GM19328 (cell line): ENCODE measurements around the gene CLTB.
A peak's percentile ranks its signal among the peaks of the same experiment; 100 is the strongest.
"Not testable (repeated sequence)": the region's sequence is repeated elsewhere in the genome, so short reads cannot be mapped to it uniquely, and the experiment has no call there.

Source experiments
- ATAC-seq: cut with Tn5 transposase; IDR thresholded peaks from one replicate; pipeline ENCODE4 v1.9.1; 2021; ENCODE audit warnings: mild to moderate bottlenecking, moderate library complexity; ENCODE audit not compliant: unreplicated experiment

The CLTB gene, protein sequence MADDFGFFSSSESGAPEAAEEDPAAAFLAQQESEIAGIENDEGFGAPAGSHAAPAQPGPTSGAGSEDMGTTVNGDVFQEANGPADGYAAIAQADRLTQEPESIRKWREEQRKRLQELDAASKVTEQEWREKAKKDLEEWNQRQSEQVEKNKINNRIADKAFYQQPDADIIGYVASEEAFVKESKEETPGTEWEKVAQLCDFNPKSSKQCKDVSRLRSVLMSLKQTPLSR

DNA sequence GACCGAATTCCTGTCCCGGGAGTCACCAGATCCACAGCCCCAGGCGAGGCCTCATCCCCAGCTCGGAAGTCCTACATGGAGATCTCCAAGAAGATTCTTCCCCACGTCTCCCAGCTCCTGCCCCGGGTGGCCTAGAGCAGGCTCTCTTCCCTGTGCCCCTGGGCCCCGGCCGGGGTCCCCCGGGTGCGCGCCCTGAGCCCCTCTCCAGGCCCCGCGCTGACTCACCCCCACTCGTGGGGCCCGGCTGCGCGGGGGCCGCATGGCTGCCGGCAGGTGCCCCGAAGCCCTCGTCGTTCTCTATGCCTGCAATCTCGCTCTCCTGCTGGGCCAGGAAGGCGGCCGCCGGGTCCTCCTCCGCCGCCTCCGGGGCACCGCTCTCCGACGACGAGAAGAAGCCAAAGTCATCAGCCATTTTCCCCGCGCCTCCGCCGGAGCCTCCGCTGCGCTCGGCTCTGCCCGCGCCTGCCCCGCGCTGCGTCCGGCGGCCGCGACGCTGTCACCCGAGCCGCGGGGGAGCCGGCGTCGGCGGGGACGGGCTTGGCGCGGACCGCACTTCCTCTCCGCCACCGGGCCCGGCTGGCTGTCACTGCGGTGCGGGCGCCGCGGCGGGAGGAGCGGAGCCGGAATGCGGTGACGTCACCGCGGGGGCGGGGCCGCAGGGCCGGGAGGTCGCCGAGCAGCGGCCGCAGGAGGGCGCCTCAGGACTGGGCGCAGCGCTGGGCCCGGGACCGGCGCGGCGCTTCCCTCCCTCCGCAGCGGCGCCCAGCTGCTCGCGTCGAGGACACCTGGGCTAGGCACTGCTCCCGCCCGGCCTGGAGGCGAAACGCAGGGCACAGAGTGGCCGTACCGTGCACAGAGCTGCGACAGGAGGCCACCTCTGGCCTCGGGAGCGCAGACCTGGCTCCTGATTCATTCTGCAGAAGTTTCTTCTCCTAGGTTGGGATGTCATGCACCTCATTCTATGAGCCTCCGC lies at the start of gene CLTB:
TSS of gene CLTB (minus strand) at position 588 of the 973 bp plus-strand sequence. CDS start at position 412, 176 bp downstream.
- ATAC-seq: peak; percentile 94

DNA sequence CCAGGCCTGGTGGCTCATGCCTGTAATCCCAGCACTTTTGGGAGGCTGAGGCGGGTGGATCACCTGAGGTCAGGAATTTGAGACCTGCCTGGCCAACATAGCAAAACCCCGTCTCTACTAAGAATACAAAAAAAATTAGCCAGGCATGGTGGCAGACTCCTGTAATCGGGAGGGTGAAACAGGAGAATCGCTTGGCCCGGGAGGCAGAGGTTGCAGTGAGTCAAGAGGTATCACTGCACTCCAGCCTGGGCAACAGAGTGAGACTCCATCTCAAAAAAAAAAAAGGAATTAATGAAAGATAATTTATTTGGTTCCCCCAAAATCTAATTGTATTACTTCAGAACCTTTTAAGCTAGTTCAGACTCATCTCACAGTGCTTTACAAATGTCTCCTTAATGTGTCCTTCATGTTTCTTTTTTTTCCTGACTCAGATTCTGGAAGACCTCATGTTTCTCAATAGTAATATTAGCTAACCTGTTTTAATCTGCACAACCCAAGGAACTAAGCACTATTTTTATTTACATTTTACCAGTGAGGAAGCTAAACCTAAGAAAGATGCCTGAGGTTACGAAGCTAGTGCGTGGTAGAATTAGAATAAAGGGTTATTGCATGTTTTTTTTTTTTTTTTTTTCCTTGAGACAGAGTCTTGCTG lies 46.9 kb upstream of the CLTB start:
- ATAC-seq: no peak

DNA sequence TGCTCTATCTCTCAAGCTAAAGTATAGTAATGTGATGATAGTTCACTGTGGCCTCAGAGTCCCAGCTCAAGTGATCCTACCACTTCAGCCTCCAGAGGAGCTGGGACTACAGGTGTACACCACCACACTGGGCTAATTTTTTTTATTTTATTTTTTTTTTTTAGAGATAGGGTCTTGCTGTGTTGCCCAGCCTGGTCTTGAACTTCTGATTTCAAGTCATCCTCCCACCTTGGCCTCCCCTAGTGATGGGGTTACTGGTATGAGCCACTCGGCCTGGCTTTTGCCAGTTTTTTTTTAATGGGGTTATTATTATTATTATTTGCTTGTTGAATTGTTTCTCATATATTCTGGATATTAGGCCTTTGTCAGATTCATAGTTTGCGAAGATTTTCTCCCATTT lies 45.0 kb upstream of the CLTB start:
- no peak for ATAC-seq

DNA sequence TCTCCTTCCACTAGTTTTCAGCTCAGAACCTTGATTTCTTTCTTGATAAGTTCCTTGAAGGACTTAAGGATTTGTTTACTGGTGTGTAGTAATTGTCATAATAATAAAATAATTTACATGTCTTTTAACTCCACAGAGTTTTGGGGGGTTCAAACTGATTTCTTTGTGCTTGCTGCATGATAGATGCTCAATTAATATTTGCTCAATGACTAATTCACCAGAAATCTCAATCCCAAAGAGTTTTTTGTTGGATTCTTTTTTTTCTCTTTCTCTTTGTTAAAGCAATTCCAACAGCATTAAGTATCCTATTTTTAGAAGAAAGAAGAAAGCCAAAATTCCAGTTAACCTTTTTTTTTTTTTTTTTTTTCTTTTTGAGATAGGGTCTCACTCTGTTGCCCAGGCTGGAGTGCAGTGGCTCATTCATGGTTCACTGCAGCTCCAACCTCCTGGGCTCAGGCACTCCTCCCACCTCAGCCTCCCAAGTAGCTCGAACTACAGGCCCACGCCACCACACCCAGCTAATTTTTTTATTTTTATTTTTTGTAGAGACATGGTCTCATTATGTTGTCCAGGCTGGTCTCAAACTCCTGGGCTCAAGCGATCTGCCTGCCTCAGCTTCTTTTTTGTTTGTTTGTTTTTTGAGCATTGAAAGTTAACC lies 42.7 kb upstream of the CLTB start:
- ATAC-seq: no peak

DNA sequence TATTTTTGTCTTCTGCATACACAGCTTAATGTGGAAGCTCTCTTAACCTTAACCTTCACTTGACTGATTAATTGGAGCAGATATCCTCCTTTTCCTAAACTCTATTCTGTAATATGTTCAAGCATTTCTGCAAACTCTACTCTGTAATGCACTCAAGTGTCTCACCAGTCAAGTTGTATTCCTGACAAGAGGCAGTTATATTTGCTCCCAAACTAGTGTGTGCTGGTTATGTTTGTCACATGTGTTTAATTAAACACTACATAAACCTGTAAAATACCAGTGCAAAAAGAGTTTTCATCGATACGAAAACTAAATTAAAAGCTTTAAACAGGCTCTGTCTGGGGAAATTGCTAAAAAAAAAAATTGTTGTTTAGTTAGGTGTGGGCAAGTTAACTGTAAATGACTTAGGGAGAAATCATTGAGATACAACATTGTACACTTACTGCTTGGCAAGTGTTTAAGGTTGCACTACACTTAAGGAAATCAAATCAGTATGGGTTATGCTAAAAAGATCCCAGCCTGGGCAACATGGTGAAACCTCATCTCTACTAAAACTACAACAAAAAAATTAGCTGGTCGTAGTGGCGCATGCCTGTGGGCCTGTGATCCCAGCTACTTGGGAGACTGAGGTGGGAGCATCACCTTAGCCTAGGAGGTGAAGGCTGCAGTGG lies 38.5 kb upstream of the CLTB start:
- no peak for ATAC-seq

DNA sequence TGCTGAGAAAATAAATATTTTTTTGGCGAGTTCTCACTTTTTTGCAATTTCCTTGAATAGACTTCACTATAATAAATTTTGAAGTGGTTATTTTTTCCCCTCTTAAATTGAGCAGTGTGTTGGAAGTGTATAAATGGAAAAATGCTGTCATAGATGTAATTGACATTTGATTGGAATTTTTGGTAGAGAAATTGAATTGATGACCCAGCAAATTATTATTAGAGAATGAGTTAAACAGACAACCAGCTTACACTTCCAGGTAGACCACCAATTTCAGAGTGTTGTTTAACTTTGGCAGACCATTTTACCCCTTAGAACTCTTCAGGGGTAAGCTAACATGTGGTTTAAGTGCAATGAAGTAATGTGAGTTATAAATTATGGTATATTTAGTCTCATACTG lies 33.7 kb upstream of the CLTB start:
- ATAC-seq: no peak

DNA sequence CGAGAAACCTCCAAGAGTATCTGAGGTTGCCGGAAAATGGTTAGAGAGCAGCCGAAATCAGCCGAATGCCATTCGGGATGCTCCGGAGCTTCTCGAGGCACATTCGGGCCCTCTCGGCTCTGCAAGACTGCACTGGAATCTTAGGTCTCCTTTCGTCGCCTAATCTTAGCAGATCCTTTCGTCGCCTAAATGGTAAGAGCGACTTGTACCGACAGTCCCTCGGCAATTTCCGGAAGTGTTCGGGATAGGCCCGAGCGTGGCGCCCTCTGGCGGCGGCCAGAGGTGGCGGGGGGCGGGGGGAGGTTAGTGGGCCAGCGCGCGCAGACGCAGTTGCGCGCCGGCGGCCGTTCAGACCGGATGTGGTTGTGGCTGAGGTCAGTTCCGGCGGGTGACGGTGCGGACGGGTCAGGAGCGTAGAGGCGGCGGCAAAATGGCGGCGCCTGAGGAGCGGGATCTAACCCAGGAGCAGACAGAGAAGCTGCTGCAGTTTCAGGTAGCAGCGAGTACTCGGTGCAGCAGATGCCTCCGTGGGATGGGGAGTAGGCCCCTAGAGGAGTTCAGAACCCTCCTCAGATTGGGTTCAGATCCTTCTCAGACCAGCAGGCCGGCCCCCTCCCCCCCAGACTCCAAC lies 31.8 kb upstream of the CLTB start, which contains the start of gene FAF2:
TSS of gene FAF2 (plus strand) at position 408 of the 631 bp plus-strand sequence. CDS start at position 431, 23 bp downstream.
- ATAC-seq: peak; percentile 94

DNA sequence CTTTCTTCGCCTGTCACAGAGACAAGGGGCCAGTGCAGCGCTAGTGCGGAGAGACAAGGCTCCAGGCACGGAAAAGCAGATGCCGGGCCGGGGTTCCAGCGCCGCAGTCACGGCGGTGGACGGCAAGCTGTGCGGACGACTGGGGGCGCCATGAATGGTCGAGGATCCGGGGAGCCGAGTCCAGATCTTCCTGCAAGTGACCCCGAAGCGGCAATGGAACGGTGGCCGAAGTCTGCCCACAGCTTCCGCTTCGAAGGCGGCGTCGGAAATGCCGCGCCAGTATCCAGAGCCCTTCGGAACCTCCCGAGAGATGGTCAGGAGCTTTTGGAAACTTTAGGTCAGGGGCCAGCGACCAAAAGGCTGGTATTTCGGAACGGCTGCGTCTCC lies 31.2 kb upstream of the CLTB start:
- ATAC-seq: peak; percentile 17

DNA sequence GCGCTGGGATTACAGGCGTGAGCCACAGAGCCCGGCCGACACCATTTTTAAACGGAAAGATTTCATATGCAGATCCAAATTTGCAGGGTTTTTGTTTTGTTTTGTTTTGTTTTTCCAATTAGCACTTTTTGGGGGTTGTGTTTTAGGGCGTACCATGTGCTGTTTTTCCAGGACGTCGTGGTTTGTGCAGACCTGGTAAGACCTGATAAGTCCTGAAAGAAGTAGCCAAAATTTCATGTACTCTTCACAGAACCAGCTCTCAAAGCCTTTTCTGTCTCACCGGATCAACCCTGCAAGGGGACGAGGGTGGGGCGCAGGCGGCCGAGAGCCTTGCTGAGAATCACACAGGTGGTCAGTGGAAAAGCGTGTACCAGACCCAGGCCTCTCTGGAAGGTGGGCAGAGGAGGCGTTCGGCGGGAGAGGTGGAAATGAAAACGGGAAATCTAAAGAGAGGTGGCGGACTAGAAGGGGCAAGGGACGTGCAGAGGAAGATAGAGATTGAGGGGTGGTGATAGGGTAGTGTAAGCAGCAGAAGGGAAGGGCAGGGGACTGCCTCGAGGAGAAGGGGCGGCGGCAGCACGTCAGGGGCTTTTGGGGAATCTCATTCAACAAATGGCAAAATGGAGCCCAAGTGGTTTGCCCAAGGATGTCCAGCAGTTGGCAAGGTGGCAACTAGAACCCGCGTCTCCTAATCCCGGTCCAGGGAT lies 30.7 kb upstream of the CLTB start:
- ATAC-seq: no peak

DNA sequence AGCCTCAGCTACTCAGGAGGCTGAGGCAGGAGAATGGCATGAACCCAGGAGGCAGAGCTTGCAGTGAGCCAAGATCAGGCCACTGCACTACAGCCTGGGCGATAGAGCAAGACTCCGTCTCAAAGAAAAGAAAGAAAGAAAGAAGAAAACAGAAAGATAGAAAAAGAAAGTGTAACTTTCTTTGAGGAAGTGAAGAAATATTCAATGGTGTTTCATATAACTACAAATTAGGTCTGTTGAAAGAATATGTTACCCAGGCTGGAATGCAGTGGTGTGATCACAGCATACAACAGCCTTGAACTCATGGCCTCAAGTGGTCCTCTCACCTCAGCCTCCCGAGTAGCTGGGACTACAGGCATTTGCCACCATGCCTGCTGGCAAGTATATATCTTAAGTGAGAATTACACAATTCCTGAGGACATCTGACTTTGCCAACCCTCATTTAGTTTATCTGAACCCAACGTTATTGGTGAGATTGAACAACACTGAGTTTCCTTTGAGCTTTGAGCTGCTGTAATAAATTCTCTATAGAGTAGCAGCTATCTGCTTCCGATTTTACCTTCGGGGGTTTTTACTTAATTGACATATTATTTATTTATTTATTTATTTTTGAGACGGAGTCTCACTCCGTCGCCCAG lies 29.8 kb upstream of the CLTB start:
- ATAC-seq: no peak

DNA sequence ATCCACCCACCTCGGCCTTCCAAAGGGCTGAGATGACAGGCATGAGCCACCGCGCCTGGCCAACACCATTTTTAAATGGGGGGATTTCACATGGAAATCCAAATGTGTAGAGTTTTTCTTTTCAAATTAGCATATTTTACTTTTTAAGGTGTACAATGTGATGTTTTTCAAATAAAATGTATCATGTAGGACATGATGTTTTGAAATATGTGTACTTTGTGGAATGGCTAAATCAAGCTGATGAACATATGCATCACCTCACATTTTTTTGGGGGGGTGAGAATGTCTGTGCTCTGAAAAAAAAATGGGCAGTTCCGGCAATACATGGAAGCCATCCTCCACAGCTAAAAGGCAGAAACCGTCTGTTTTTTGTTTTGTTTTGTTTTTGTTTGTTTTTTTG lies 28.4 kb upstream of the CLTB start:
- ATAC-seq: no peak

DNA sequence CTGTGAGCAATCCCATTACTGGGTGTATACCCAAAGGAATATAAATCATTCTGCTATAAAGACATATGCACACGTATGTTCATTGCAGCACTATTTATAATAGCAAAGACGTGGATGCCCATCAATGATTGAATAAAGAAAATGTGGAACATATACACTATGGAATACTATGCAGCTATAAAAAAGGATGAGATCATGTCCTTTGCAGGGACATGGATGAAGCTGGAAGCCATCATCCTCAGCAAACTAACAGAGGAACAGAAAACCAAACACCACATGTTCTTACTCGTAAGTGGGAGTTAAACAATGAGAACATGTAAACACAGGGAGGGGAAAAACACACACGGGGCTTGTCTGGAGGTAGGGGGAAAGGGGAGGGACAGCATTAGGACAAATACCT lies 26.6 kb upstream of the CLTB start:
- ATAC-seq: not testable (repeated sequence)

DNA sequence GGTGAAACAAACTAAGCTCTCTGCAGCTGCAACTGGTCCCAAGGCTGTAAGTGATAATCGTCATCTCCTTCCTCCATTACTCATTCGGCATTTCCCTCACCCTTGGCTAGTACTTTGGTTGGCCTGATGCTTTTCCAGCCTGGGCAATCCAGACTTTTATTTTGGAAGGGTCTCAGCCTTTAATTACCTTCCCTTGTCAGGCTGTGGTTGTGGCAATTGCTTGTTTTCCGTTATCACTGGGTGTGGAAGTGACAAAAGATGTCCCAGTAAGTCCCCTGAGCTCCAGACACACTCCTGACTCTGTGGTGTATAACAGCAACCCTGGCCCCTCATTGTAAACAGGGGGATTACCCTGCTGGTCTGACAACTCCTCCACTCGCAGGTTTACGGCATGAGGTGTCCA lies 25.6 kb upstream of the CLTB start:
- ATAC-seq: no peak

DNA sequence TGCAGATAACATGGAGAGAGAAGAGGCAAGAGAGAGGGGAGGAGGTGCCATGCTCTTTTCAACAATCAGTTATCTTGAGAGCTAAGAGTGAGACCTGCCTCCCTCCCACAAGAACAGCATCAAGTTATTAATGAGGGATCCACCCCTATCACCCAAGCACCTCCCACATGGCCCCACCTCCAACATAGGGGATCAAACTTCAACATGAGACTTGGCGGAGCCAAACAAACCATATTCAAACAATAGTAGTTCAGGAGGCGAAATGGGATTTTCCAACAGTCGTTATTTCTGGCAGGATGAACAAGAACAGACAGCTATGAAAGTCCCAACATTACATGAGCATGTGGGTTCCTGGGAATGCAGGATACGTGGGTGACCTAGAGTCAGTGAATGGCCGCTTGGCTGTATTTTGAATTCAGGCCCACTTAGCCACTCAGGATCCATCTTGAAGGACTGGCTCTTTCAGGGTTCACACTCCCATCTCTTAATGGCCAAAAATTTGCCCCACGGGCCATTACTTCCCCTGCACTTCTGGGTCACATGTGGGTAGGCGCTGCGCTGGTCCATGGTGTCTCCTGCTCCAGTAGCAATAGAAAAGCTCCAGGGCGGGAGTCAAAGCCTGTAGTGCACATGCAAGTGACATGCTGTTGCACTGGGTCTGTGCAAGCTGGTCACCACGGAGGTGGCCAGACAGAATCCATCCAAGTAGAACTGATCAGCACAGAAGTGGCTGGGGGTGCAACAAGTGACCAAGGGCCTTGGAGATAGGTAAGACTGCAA lies 24.8 kb upstream of the CLTB start:
- ATAC-seq: no peak

DNA sequence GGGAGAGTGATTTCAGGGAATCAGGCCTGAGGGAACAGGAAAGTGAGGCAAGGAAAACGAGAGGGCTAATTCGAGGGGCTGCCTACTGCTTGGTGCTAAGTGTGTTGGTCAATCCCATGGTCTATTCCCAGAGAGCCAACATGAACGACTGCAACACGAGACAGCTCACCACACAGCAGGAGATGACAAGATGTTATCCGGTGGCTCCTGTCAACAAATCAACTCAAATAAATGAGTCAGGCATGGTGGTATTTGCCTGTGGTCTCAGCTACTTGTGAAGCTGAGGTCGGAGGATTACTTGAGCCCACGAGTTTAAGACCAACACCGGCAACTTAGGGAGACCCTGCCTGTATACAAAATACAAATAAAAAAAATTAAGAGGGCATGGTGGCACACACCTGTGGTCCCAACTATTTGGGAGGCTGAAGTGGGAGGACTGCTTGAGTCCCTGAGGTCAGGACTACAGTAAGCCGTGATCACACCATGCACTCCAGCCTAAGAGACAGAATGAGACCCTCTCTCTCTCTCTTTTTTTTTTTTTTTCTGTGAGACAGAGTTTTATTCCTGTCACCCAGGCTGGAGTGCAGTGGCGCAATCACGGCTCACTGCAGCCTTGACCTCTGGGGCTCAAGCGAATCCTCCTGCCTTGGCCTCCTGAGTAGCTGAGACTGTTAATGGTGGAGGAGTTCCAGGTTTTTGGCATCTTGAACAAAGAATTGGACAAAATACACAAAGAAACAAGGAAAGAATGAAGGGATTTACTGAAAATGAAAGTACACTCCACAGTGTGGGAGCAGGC lies 22.8 kb upstream of the CLTB start:
- no peak for ATAC-seq

DNA sequence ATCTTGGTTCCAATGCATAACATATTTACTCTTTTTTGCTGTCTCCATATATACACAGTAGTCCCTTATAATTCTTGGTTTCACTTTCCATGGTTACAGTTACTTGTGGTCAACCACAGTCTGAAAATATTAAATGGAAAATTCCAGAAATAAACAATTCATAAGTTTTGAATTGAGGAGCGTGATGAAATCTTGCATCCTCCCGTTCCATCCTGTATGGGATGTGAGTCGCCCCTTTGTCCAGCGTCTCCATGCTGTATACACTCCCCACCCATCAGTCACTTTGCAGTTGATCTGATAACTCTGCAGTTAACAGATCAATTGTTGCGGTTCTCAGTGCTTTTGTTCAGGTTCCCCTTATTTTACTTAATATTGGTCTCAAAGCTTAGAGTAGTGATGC lies 20.3 kb upstream of the CLTB start:
- no peak for ATAC-seq

DNA sequence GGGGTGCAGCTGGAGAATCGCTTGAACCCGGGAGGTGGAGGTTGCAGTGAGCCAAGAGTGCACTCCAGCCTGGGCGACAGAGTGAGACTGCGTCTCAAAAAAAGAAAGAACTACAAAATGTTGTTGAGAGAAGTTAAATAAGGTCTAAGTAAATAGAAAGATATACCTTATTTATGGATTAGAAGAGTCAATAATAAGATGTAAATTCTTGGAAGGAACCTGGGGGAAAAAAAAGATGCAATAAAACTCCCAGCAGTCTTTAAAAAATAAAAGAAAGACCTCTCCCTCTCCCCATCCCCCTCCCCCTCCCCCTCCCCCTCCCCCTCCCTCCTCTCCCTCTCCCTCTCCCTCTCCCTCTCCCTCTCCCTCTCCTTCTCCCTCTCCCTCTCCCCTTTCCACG lies 16.4 kb upstream of the CLTB start:
- no peak for ATAC-seq
